Neural progenitor cell (in vitro differentiated cells): ENCODE data around the gene BCL6B. TPM values are rescaled to one million over a fixed set of nuclear protein-coding genes. Genes with fewer than 3 reads are reported as not detected.

ENCODE experiments used
- DNase-seq: peaks from one replicate; pipeline ENCODE4 v3.0.0-alpha.2; 2016; ENCODE audit warnings: low spot score
- H2AFZ ChIP-seq: fragments of 200-600 bp; sonication (generic); replicated peaks from 2 replicates; pipeline ENCODE4 v1.6.1; 2016; ENCODE audit warnings: antibody characterized with exemption
- H3F3A ChIP-seq: fragments of 200-600 bp; sonication (generic); 2 replicates; pipeline ENCODE4 v1.6.1; 2016; ENCODE audit warnings: antibody characterized with exemption, low read depth
- H3K27ac ChIP-seq: fragments of 200-600 bp; sonication (generic); 2 replicates; pipeline ENCODE4 v1.5.1; 2016; ENCODE audit warnings: mild to moderate bottlenecking
- H3K27me3 ChIP-seq: fragments of 200-600 bp; sonication (generic); 2 replicates; pipeline ENCODE4 v1.6.1; 2016; ENCODE audit warnings: mild to moderate bottlenecking, moderate library complexity
- H3K36me3 ChIP-seq: fragments of 200-600 bp; sonication (generic); 2 replicates; pipeline ENCODE4 v1.5.1; 2016
- H3K4me1 ChIP-seq: fragments of 200-600 bp; sonication (generic); 2 replicates; pipeline ENCODE4 v1.6.1; 2016; ENCODE audit warnings: mixed run types
- H3K4me2 ChIP-seq: fragments of 200-600 bp; sonication (generic); 2 replicates; pipeline ENCODE4 v1.6.1; 2016
- H3K4me3 ChIP-seq: fragments of 200-600 bp; sonication (generic); 2 replicates; pipeline ENCODE4 v1.5.1; 2016
- H3K79me2 ChIP-seq: fragments of 200-600 bp; sonication (generic); 2 replicates; pipeline ENCODE4 v1.6.1; 2016; ENCODE audit warnings: low read depth
- H3K9ac ChIP-seq: fragments of 200-600 bp; sonication (generic); 2 replicates; pipeline ENCODE4 v1.6.1; 2016
- H3K9me3 ChIP-seq: fragments of 200-600 bp; sonication (generic); 2 replicates; pipeline ENCODE4 v1.5.1; 2016; ENCODE audit warnings: low read depth
- H4K20me1 ChIP-seq: fragments of 200-600 bp; sonication (generic); 2 replicates; pipeline ENCODE4 v1.6.1; 2016; ENCODE audit warnings: low read depth
- H3K27ac Mint-ChIP-seq: 3 replicates; pipeline ENCODE4 v1.8.0; 2021; ENCODE audit warnings: mixed read lengths
- H3K27me3 Mint-ChIP-seq: 2 replicates; pipeline ENCODE4 v1.8.0; 2022; ENCODE audit warnings: low read depth, mild to moderate bottlenecking, inconsistent platforms, moderate library complexity, mixed read lengths; ENCODE audit not compliant: insufficient read depth
- H3K36me3 Mint-ChIP-seq: 3 replicates; pipeline ENCODE4 v1.8.0; 2021; ENCODE audit warnings: mixed read lengths
- H3K4me1 Mint-ChIP-seq: 3 replicates; pipeline ENCODE4 v1.8.0; 2021; ENCODE audit warnings: mixed read lengths
- H3K4me3 Mint-ChIP-seq: 3 replicates; pipeline ENCODE4 v1.8.0; 2021; ENCODE audit warnings: mild to moderate bottlenecking, moderate library complexity, mixed read lengths
- H3K9me3 Mint-ChIP-seq: 3 replicates; pipeline ENCODE4 v1.8.0; 2020; ENCODE audit warnings: mixed read lengths
- CTCF ChIP-seq: fragments of 200-600 bp; sonication (generic); IDR thresholded peaks from 2 replicates; pipeline ENCODE4 v1.5.1; 2017; ENCODE audit warnings: antibody characterized with exemption, mild to moderate bottlenecking
- EZH2 ChIP-seq: fragments of 200-600 bp; sonication (generic); IDR thresholded peaks from 2 replicates; pipeline ENCODE4 v1.6.1; 2017; ENCODE audit warnings: antibody characterized with exemption, mild to moderate bottlenecking, moderate library complexity
- EZH2phosphoT487 ChIP-seq: fragments of 200-600 bp; sonication (generic); IDR thresholded peaks from 2 replicates; pipeline ENCODE4 v1.6.1; 2017; ENCODE audit warnings: antibody characterized with exemption
- total RNA-seq: library from RNA; depleted of rRNA; stranded (reverse); fragments of >200 nt; gene quantifications from 2 replicates; pipeline ENCODE4 v1.2.3, GENCODE V29; 2015; ENCODE audit warnings: low replicate concordance

Gene BCL6B
- total RNA-seq, 1 donor from 2014 or later = 3.8 TPM

GRCh38 chr17:7029096-7029495 is 6.2 kb downstream of the BCL6B start:
- Histone ChIP-seq H3K4me3 (no peak overlapping the region), H3K9me3 (no peaks in the 10 kb centered on the region), H3K27ac (no peak overlapping the region), H2AFZ (no peak overlapping the region), H3F3A (no peaks in the 10 kb centered on the region), H3K27me3 (peaks cover 3% of the 10 kb centered on the region), H3K36me3 (no peaks in the 10 kb centered on the region), H3K4me1 (no peaks in the 10 kb centered on the region), H3K9ac (no peak overlapping the region), H3K79me2 (no peaks in the 10 kb centered on the region), H4K20me1 (no peaks in the 10 kb centered on the region), H3K4me2 (no peak overlapping the region)
- Mint-ChIP-seq H3K4me1 (peaks cover 2% of the 10 kb centered on the region), H3K27ac (no peak overlapping the region), H3K36me3 (no peaks in the 10 kb centered on the region), H3K27me3 (peaks cover 29% of the 10 kb centered on the region), H3K4me3 (no peak overlapping the region), H3K9me3 (no peaks in the 10 kb centered on the region)
- no peak for DNase-seq
- TF ChIP-seq CTCF = no peak
- TF ChIP-seq EZH2 = no peak
- TF ChIP-seq EZH2phosphoT487 = no peak

DNA sequence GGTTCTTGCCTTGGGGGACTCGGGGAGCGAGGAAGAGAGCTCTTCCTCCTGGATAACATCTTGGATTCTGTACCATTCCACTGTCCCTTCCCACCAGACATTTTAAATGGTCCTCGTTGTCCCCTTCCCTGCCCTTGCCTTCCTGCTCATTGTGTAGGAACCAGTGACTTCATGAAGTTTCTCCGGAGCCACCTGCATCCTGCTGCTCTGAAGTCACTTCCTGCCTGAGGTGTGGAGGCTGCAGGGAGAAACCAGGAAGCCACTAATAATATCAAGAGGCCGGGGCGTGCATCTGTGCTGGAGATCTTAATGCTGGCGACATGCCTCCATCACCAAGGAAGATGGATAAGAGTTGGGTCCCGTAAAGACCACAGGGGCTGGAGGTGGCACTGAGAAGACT is 6.8 kb downstream of the BCL6B start:
- Histone ChIP-seq H3K4me3 (no peak overlapping the region), H3K4me1 (no peaks in the 10 kb centered on the region), H3K9ac (no peak overlapping the region), H3K36me3 (no peaks in the 10 kb centered on the region), H3K9me3 (no peaks in the 10 kb centered on the region), H3K27me3 (no peaks in the 10 kb centered on the region), H3K4me2 (no peak overlapping the region), H3K79me2 (no peaks in the 10 kb centered on the region), H2AFZ (no peak overlapping the region), H3F3A (no peaks in the 10 kb centered on the region), H4K20me1 (no peaks in the 10 kb centered on the region), H3K27ac (no peak overlapping the region)
- Mint-ChIP-seq H3K27ac (no peak overlapping the region), H3K4me3 (no peak overlapping the region), H3K27me3 (peaks cover 23% of the 10 kb centered on the region), H3K36me3 (no peaks in the 10 kb centered on the region), H3K4me1 (peaks cover 2% of the 10 kb centered on the region), H3K9me3 (no peaks in the 10 kb centered on the region)
- no peak for TF ChIP-seq CTCF
- TF ChIP-seq EZH2 = no peak
- TF ChIP-seq EZH2phosphoT487 = no peak
- DNase-seq = no peak

DNA sequence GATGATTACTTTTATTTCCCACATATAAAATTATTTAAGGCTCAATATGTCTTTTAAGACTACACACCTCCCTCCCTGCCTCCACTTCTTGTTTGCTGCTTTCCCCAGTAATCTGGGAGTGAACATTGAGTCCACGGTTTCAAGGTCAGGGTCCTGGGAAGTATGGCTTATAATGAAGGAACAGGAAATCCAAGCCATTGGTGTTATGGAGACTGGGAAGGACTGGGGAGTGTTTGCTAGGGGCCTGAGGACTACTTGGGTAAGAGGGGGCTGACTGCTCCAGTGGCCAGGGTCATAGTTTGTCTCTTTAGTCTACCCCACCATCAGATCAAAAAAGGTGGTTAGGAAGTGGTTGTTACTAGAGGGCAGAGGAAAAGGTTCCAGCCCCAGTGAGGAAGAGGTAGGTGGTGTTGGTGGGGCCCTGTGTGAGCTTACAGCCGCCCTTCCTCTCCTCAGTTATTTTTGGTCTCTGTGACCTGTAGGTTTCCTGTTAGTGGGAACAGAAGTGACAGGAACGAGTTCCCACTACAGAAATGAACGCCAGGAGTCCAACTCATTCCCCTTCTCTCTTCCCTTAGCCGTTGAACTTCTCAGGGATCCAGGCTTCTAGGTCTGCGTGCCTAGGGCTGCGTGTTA is 12.2 kb downstream of the BCL6B start:
- peak overlapping the region; percentile 94 for H2AFZ ChIP-seq
- no peaks in the 10 kb centered on the region for H3K79me2 ChIP-seq
- H3K27me3 ChIP-seq = peaks cover 18% of the 10 kb centered on the region
- peak overlapping the region; percentile 88 for H3K4me2 ChIP-seq
- no peak for DNase-seq
- H3K4me3 ChIP-seq = peak overlapping the region; percentile 84
- Mint-ChIP-seq H3K27me3 (peaks cover 15% of the 10 kb centered on the region), H3K27ac (peak overlapping the region; percentile 85), H3K36me3 (no peaks in the 10 kb centered on the region), H3K9me3 (no peaks in the 10 kb centered on the region), H3K4me1 (peaks cover 32% of the 10 kb centered on the region), H3K4me3 (peak overlapping the region; percentile 98)
- no peaks in the 10 kb centered on the region for H3F3A ChIP-seq
- no peaks in the 10 kb centered on the region for H3K4me1 ChIP-seq
- no peaks in the 10 kb centered on the region for H3K36me3 ChIP-seq
- no peaks in the 10 kb centered on the region for H3K9me3 ChIP-seq
- H3K9ac ChIP-seq = no peak overlapping the region
- TF ChIP-seq EZH2phosphoT487 = no peak
- no peak for TF ChIP-seq CTCF
- no peak for TF ChIP-seq EZH2
- no peak overlapping the region for H3K27ac ChIP-seq
- H4K20me1 ChIP-seq = peaks cover 19% of the 10 kb centered on the region
